ENCODE results near the gene TMEM33. TPM values are rescaled to one million over a fixed set of nuclear protein-coding genes. Genes with fewer than 3 reads are reported as not detected.

Gene TMEM33
- total RNA-seq, 1 donor from 2014 or later, result 40.0 TPM

DNA sequence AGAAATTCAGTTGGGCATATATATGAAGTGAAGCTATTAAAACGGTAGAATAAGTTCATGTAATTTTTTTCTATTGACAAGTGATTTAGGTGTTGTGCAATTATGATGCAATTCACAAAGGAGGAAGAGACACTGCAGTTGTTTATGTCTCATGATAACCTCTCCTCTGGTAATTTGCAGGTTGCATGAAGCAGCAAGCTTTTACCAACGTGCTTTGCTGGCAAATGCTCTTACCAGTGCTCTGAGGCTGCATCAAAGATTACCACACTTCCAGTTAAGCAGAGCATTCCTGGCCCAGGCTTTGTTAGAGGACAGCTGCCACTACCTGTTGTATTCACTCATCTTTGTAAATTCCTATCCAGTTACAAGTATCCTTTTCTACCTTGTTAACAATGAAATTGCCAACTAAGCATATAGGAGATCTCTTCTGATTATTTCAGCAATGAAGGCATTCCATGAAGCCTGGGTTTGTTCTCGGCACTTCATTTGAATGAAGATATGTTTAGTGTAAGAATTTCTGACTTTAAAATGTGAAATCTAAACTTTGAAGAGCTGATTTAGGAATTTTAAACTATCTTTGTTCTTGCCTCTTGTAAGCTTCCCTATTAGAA, 3.9 kb downstream of the TMEM33 start:
- peaks cover 32% of the 10 kb centered on the region for H3K4me1 Mint-ChIP-seq
- intact Hi-C loops (cut with micrococcal nuclease), result no loop called here
- no peak overlapping the region for H3K4me3 Mint-ChIP-seq
- DNase-seq, result no peak
- CTCF ChIA-PET, result interaction anchor here (1.5 kb wide), 1 partner anchor 28 kb away, joined by 3 read pairs; no protein-coding TSS in a partner anchor
- H3K36me3 Mint-ChIP-seq (ENCODE audit: low read depth), result peaks cover 52% of the 10 kb centered on the region
- no peaks in the 10 kb centered on the region for H3K9me3 Mint-ChIP-seq
- POLR2A ChIA-PET, result no interaction called here
- ATAC-seq (ENCODE audit: low read depth), result no peak
- H3K27ac Mint-ChIP-seq, result no peak overlapping the region
- no peaks in the 10 kb centered on the region for H3K27me3 Mint-ChIP-seq
- TF ChIP-seq, protein P1, sequence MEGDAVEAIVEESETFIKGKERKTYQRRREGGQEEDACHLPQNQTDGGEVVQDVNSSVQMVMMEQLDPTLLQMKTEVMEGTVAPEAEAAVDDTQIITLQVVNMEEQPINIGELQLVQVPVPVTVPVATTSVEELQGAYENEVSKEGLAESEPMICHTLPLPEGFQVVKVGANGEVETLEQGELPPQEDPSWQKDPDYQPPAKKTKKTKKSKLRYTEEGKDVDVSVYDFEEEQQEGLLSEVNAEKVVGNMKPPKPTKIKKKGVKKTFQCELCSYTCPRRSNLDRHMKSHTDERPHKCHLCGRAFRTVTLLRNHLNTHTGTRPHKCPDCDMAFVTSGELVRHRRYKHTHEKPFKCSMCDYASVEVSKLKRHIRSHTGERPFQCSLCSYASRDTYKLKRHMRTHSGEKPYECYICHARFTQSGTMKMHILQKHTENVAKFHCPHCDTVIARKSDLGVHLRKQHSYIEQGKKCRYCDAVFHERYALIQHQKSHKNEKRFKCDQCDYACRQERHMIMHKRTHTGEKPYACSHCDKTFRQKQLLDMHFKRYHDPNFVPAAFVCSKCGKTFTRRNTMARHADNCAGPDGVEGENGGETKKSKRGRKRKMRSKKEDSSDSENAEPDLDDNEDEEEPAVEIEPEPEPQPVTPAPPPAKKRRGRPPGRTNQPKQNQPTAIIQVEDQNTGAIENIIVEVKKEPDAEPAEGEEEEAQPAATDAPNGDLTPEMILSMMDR (IDR thresholded peaks at IDR 0.05), result no peak

DNA sequence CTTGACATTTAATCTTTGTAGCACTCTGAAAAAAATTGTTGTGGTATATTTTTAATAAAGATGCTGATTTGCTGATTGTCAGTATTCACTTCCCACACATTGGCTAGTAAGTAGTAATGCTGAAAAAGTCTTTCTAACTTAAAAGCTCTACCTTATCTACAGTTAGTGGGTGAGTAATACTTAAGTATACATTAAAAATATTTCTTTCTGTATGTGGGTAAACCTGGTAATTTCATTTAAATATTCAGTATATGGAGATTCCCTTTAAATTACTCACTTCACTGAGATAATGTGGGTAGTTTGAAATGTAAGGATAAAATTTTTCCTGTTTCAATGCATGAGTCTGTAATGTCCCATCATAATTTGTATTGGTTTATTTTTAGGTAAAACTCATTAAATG, 5.6 kb downstream of the TMEM33 start:
- Mint-ChIP-seq H3K4me3 (no peak overlapping the region), H3K27me3 (no peaks in the 10 kb centered on the region), H3K27ac (no peak overlapping the region), H3K36me3 (ENCODE audit: low read depth) (peaks cover 60% of the 10 kb centered on the region), H3K4me1 (peaks cover 20% of the 10 kb centered on the region), H3K9me3 (no peaks in the 10 kb centered on the region)
- no peak for DNase-seq
- no peak for ATAC-seq (ENCODE audit: low read depth)
- POLR2A ChIA-PET, result no interaction called here
- CTCF ChIA-PET, result no interaction called here
- TF ChIP-seq, protein P1 (IDR thresholded peaks at IDR 0.05), result no peak
- intact Hi-C loops (cut with micrococcal nuclease), result loop anchor here (10.0 kb wide), 1 partner anchor 174 kb away; no protein-coding TSS in a partner anchor

DNA sequence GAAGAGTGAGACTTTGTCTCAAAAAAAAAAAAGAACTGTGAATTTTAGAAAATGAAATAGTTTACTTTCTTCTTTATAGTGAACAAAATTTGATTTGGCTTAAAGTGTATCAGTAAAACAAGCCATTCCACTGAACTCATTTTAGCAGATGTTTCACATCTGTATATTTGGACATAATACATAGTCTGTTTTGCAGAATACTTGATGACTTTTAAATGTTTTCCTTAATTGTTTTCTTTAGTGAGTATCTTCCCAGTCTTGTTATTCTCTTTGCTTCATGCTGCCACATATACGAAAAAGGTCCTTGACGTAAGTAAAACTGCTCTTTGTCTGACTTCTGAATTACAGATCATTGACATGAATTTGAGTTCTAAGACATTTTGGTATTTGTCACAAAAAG, 8.3 kb downstream of the TMEM33 start:
- H3K36me3 Mint-ChIP-seq (ENCODE audit: low read depth), result peaks cover 71% of the 10 kb centered on the region
- intact Hi-C loops (cut with micrococcal nuclease), result loop anchor here (10.0 kb wide), 1 partner anchor 171 kb away; no protein-coding TSS in a partner anchor
- H3K27me3 Mint-ChIP-seq, result no peaks in the 10 kb centered on the region
- H3K27ac Mint-ChIP-seq, result no peak overlapping the region
- ChIA-PET POLR2A (no interaction called here), CTCF (no interaction called here)
- no peaks in the 10 kb centered on the region for H3K9me3 Mint-ChIP-seq
- DNase-seq, result no peak
- peaks cover 4% of the 10 kb centered on the region for H3K4me1 Mint-ChIP-seq
- TF ChIP-seq, protein P1 (IDR thresholded peaks at IDR 0.05), result no peak
- no peak for ATAC-seq (ENCODE audit: low read depth)
- H3K4me3 Mint-ChIP-seq, result no peak overlapping the region

DNA sequence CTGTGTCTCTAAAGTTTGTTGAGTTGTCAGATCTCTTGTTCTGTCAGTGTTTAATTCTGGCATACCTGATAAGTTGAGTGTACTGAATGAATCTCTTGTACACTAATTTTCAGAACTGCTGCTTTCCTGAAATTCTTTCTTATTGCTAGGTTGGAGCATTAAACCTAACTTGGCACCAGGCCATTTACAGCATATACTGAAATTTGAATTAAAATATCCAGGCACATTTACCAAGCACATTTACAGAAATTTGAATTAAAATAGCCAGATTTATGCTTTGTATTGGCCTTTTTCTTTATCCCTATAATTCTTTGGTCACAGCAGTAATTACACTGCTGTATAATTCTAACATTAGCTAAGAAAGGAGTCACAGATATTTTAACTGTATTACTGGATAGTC, 8.9 kb downstream of the TMEM33 start:
- Mint-ChIP-seq H3K27ac (no peak overlapping the region), H3K9me3 (no peaks in the 10 kb centered on the region), H3K27me3 (no peaks in the 10 kb centered on the region), H3K36me3 (ENCODE audit: low read depth) (peaks cover 69% of the 10 kb centered on the region), H3K4me1 (peaks cover 4% of the 10 kb centered on the region), H3K4me3 (no peak overlapping the region)
- CTCF ChIA-PET, result no interaction called here
- no peak for ATAC-seq (ENCODE audit: low read depth)
- intact Hi-C loops (cut with micrococcal nuclease), result loop anchor here (10.0 kb wide), 1 partner anchor 171 kb away; no protein-coding TSS in a partner anchor
- TF ChIP-seq, protein P1 (IDR thresholded peaks at IDR 0.05), result no peak
- no peak for DNase-seq
- POLR2A ChIA-PET, result no interaction called here

DNA sequence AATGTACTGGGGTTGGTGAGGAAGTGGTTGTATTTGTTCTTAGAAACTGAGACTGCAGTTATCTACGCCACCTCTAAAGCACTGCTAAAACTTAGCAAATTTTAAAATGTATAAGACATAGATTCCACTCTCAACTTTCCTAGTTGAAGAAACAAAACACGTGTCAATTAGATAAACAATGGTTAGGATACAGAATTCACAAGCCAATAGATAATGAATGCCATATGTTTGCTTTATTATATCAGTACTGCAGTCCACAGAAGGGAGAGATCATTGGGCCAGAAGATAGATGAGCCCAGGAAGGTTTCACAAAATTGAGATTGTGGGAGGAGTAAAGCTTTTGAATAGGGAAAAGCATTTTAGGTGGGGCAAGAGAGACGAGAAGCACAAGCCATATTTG, 14.3 kb downstream of the TMEM33 start:
- Mint-ChIP-seq H3K4me1 (no peaks in the 10 kb centered on the region), H3K27ac (no peak overlapping the region), H3K9me3 (no peaks in the 10 kb centered on the region), H3K4me3 (no peak overlapping the region), H3K36me3 (ENCODE audit: low read depth) (peaks cover 78% of the 10 kb centered on the region), H3K27me3 (no peaks in the 10 kb centered on the region)
- ATAC-seq (ENCODE audit: low read depth) (no peak), DNase-seq (no peak)
- ChIA-PET CTCF (interaction anchor here (1.2 kb wide), 1 partner anchor 8 kb away, joined by 3 read pairs; no protein-coding TSS in a partner anchor), POLR2A (no interaction called here)
- TF ChIP-seq, protein P1 (IDR thresholded peaks at IDR 0.05), result no peak
- intact Hi-C loops (cut with micrococcal nuclease), result loop anchor here (10.0 kb wide), 1 partner anchor 165 kb away; no protein-coding TSS in a partner anchor

Data from activated B cell treated with CpG ODN at 0.5 μM for 24 hours (primary cell).